ENCODE measurements around the gene HMGN4. TPM values are rescaled to one million over a fixed set of nuclear protein-coding genes. Genes with fewer than 3 reads are reported as not detected.

Gene HMGN4
- total RNA-seq, 1 donor from 2014 or later, result 59.5 TPM

GRCh38 chr6:26534681-26535465, 3.3 kb upstream of the HMGN4 start:
- H3K36me3 ChIP-seq (ENCODE audit: control insufficient read depth, insufficient read depth, low read length), result no peaks in the 10 kb centered on the region
- no peak overlapping the region for H3K4me3 ChIP-seq (ENCODE audit: low read depth, low read length)
- no peaks in the 10 kb centered on the region for H3K27me3 ChIP-seq (ENCODE audit: control insufficient read depth, insufficient read depth, low read length)
- no peak for DNase-seq (ENCODE audit: low read depth)
- FAIRE-seq, result no peak
- TF ChIP-seq CTCF (IDR thresholded peaks at IDR 0.05; ENCODE audit: insufficient read depth, low read length, severe bottlenecking), result no peak

- DNase-seq (ENCODE audit: low read depth), result no peak
- FAIRE-seq, result no peak
- TF ChIP-seq CTCF (IDR thresholded peaks at IDR 0.05; ENCODE audit: insufficient read depth, low read length, severe bottlenecking), result no peak
- H3K4me3 ChIP-seq (ENCODE audit: low read depth, low read length), result peak overlapping the region; percentile 64
- H3K27me3 ChIP-seq (ENCODE audit: control insufficient read depth, insufficient read depth, low read length), result no peaks in the 10 kb centered on the region
- no peaks in the 10 kb centered on the region for H3K36me3 ChIP-seq (ENCODE audit: control insufficient read depth, insufficient read depth, low read length)
Observed at GRCh38 chr6:26536571-26537159, 1.5 kb upstream of the HMGN4 start.

GRCh38 chr6:26537160-26537845, 863 bp upstream of the HMGN4 start:
- Histone ChIP-seq H3K4me3 (ENCODE audit: low read depth, low read length) (peak overlapping the region; percentile 64), H3K27me3 (ENCODE audit: control insufficient read depth, insufficient read depth, low read length) (no peaks in the 10 kb centered on the region), H3K36me3 (ENCODE audit: control insufficient read depth, insufficient read depth, low read length) (no peaks in the 10 kb centered on the region)
- TF ChIP-seq CTCF (IDR thresholded peaks at IDR 0.05; ENCODE audit: insufficient read depth, low read length, severe bottlenecking), result no peak
- FAIRE-seq (no peak), DNase-seq (ENCODE audit: low read depth) (peak; percentile 93)

- FAIRE-seq (no peak), DNase-seq (ENCODE audit: low read depth) (no peak)
- Histone ChIP-seq H3K27me3 (ENCODE audit: control insufficient read depth, insufficient read depth, low read length) (no peaks in the 10 kb centered on the region), H3K36me3 (ENCODE audit: control insufficient read depth, insufficient read depth, low read length) (no peaks in the 10 kb centered on the region), H3K4me3 (ENCODE audit: low read depth, low read length) (peak overlapping the region; percentile 64)
- no peak for TF ChIP-seq CTCF (IDR thresholded peaks at IDR 0.05; ENCODE audit: insufficient read depth, low read length, severe bottlenecking)
Observed at GRCh38 chr6:26538572-26538902, 371 bp downstream of the HMGN4 start.

GRCh38 chr6:26539071-26539615, 977 bp downstream of the HMGN4 start:
- no peak for TF ChIP-seq CTCF (IDR thresholded peaks at IDR 0.05; ENCODE audit: insufficient read depth, low read length, severe bottlenecking)
- Histone ChIP-seq H3K27me3 (ENCODE audit: control insufficient read depth, insufficient read depth, low read length) (no peaks in the 10 kb centered on the region), H3K4me3 (ENCODE audit: low read depth, low read length) (peak overlapping the region; percentile 64), H3K36me3 (ENCODE audit: control insufficient read depth, insufficient read depth, low read length) (no peaks in the 10 kb centered on the region)
- FAIRE-seq (no peak), DNase-seq (ENCODE audit: low read depth) (peak; percentile 35)
